NOMO-1 (cell line): ENCODE measurements around the gene NF1.
"Not testable (repeated sequence)": the region's sequence is repeated elsewhere in the genome, so short reads cannot be mapped to it uniquely, and the experiment has no call there.

Experiments
- DNase-seq, 2 experiments: peaks; one replicate each; lab custom pipeline; 2025; ENCODE audit not compliant: unreplicated experiment in 2 of 2; lab: John Stamatoyannopoulos, UW

The NF1 gene

GRCh38 chr17:31321481-31321880 lies 226.7 kb downstream of the NF1 start, which contains the start of gene EVI2A:
TSS of gene EVI2A (minus strand) at chr17:31321622. CDS start at chr17:31319013, 2,609 bp downstream.
- DNase-seq: peak; percentile 81 to 96

- no peak for DNase-seq
These were observed 227.2 kb downstream of the NF1 start for GRCh38 chr17:31321966-31322365.

DNA sequence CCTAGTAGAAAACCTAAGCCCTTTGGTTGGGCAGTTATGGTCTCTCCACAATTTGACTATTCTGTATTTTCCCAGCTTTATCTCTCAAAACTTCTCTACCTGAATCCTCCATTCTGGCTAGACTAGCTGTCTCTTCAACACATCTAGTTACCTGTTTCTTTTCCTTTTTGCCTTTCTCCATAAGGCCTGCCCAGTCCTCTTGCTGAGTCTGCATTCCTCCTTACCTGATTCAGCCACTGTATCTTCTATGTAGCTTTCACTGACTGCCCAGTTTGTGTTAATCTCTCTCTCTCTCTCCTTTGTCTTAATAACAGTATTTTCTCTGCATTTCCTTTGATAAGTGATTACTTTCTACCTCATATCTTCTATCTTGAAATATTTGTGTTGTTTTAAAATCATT lies 228.8 kb downstream of the NF1 start:
- no peak for DNase-seq

DNA sequence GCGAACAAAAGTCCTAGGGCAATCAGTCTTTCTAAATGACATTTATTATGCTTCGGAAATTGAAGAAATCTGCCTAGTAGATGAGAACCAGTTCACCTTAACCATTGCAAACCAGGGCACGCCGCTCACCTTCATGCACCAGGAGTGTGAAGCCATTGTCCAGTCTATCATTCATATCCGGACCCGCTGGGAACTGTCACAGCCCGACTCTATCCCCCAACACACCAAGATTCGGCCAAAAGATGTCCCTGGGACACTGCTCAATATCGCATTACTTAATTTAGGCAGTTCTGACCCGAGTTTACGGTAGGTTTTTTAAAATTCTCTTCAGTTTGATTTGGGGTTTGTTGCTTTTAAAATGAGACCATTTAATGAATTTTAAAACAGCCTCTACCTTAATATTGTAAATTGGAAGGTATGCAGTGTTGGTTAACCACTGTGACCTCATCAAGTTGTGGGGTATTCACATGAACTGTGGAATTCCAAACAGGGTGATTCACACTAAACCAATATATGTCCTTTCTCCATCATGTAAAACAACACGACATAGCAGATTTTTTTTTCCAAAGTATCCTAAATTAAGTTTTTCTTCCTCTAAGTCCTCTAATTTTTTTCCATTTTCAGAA lies 232.9 kb downstream of the NF1 start:
- no peak for DNase-seq

DNA sequence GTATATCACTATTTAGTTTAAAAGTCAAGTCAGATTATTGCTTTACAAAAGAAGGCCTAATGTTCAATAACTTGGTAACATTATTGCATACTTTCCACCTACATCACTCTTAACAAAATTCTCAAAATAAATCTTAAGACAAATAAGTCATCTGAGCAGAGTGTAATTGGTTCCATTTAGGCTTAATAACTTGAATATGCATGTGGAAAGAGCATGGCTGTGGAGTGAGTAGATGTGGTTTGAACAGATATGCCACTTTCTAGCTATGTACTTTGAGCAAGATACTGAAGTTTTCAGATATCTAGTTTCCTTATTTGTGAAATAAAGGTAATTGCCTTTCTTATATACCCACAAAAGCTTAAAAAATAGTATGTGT lies 233.4 kb downstream of the NF1 start:
- no peak for DNase-seq

GRCh38 chr17:31329221-31329620 lies 234.4 kb downstream of the NF1 start:
- no peak for DNase-seq

- peak; percentile 10 to 77 for DNase-seq
These were observed 245.3 kb downstream of the NF1 start for GRCh38 chr17:31339906-31340661.

GRCh38 chr17:31345191-31345747 lies 250.5 kb downstream of the NF1 start:
- not testable (repeated sequence) for DNase-seq

DNA sequence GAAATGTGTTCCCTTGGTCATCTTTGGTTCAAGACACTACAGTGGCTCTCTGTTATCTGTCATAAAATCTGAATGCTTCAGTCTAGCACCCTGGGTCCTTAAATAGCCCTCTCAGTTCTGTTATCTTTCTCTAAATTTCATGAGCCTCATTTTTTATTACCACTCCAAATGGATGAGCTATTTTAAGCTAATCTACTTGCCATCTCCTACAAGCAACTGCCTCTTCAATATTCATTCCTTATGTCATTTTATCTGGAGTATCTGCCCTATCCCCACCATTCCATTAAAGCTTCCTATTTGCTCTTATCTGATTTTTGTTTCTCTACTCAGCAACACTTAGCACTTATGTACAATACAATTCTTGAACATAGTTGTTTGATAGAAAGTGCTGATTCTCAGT lies 254.7 kb downstream of the NF1 start:
- DNase-seq: no peak

DNA sequence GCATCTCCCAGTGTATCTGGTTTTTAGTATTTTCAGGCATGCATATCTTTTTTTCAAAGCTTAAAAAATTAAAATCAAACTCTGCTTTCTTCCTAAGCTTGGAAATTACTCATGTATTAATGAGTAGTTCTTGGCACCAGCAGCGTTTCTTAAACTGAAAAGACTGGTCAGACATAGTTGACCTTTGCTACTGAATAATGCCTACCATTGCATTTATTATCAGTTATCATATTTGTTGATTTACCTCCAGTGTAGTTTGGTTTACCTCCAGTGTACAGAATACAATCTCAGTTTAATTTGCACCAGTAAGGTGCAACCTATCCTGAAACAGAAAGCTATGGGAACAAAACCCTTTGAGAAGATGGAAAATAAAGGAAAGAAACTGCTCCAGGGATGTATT lies 261.2 kb downstream of the NF1 start:
- no peak for DNase-seq

DNA sequence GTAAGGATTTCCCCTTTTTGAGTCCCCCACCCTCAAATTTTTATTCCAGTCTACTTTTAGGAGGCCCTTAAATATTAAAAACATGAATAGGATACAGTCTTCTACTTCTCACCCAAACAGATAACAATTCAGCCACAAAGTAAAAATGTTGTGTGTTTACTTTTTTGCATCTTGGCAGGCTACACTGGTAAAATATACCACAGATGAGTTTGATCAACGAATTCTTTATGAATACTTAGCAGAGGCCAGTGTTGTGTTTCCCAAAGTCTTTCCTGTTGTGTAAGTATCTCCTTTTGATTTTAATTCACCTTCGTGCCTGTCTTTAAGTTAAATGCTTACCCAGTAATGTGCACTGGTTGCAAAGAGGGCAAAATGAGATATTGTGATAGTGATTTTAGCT lies 262.3 kb downstream of the NF1 start:
- no peak for DNase-seq

DNA sequence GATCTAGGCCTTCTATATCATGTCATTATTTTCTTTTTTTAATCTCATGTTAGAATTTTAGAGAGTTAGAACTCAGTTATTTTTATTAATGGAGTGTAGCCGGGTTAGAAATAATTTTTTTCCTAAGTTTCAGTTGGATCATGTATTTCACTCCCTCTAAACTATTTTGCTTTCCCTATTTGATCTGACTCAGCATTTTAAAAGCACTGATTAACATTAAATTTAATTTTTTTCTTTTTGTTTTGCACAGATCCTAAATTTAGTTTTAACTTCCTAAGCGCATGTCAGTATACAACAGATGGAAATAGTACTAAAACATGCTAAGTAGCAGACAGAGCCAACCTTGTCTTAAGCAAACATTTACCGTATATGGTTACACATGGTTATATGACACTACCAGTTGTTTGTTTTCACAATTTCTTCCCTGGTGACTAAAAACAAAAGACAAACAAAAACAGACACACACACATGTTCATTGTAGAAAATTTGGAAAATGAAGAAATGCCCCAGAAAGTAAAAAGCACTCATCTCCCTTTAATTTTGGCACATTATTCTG lies 263.1 kb downstream of the NF1 start:
- DNase-seq: no peak

GRCh38 chr17:31364012-31364411 lies 269.2 kb downstream of the NF1 start:
- DNase-seq: no peak

DNA sequence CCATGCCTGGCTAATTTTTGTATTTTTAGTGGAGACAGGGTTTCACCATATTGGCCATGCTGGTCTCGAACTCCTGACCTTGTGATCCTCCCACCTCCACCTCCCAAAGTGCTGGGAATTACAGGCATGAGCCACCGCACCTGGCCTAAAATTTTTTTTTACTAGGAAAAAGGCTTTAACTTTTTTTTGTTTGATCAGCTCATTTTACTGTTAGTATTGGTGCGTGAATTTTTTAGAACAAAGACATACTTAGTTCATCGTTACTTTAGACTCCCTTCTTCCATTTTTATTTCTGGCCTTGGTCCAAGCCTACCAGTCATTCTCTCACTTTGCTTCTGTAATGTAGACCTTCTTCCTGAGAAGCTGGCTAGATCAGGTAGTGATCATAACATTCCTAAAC lies 271.3 kb downstream of the NF1 start:
- no peak for DNase-seq

DNA sequence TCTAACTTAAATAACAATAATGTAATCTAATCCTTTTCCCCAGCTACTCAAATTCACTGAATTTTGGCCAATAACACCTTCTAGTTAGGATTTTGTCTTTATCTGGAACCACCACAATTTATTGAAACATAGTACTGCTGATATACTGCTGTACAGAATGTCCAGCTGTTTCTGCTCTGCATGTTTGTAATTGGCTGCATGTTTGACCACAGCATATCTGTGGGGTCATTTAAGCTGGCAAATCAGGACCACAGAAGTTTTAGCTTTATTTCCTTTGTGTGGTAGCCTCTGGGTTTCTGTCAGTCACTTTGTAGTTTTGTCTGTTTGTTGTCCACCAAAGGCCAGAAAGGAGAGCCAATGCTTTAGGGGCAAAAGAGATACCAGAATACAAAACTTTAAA lies 274.5 kb downstream of the NF1 start:
- DNase-seq: no peak

- DNase-seq: no peak
These were observed 276.8 kb downstream of the NF1 start for GRCh38 chr17:31371511-31372097.

DNA sequence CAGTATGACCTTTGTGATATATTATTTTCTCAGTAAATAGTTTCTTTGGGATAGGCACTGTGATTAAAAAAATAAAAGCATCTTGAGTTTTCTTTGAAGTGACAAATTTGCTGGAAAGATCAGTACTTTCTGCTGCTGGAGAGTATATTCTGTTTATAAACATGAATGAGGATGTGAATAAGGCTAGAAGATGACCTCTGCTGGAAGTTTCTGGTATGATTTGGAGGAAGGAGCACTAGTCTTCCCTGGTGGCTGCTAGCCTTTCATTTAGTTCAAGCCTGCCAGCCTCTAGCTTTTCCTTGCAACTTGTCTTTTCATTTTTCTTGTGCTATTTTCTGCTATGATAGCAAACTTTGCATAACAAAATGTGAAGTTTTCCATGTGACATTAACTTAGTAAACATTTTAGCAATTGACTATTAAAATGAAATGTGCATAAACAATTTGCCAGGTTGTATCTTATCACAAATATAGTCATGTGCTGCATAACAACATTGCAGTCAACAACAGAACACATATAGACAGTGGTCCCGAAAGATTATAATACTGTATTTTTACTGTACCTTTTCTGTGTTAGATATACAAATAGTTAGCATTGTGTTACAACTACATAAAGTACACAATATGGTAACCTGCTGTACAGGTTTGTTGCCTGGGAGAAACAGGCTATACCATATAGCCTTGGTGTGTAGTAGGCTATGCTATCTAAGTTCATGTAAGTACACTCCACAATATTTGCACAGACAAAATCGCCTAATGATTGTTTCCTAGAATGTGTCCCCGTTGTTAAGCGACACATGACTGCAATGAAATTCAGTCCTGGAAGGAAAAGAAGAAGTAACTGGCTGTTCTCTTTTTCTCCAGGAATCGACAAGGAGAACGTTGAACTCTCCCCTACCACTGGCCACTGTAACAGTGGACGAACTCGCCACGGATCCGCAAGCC lies 278.6 kb downstream of the NF1 start:
- DNase-seq: peak; percentile 47 to 88

DNA sequence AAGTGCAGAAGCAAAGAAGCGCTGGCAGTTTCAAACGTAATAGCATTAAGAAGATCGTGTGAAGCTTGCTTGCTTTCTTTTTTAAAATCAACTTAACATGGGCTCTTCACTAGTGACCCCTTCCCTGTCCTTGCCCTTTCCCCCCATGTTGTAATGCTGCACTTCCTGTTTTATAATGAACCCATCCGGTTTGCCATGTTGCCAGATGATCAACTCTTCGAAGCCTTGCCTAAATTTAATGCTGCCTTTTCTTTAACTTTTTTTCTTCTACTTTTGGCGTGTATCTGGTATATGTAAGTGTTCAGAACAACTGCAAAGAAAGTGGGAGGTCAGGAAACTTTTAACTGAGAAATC lies 279.3 kb downstream of the NF1 start:
- DNase-seq: peak; percentile 45 to 73

- DNase-seq: no peak
These were observed 279.7 kb downstream of the NF1 start for GRCh38 chr17:31374503-31374902.

DNA sequence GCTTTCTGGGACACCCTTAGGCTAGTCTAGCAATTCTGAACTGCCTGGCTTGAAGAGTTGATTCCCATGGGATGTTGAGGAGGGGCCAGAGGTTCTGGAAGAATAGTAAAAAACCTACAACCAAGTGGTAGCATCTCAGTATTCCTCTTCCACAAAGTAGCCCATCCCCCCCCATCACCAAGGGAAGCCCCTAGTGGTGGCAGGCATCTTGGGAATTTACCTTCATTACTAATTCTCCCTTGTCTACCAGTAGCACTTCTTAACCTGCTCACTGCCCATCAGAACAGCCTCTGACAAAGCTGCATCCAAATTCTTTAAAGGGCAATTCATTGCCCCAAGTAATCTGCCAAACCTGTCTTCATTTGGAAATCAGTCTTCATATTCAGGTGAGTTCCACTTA lies 283.9 kb downstream of the NF1 start:
- DNase-seq: no peak
